ENCODE data around the gene PUS1.
"Not testable (repeated sequence)": the region's sequence is repeated elsewhere in the genome, so short reads cannot be mapped to it uniquely, and the experiment has no call there.

Gene PUS1

GRCh38 chr12:131965073-131965472 lies 36.0 kb downstream of the PUS1 start:
- FAIRE-seq: no peak

GRCh38 chr12:131971226-131971625 lies 42.1 kb downstream of the PUS1 start:
- no peak for FAIRE-seq

GRCh38 chr12:131975228-131975627 lies 46.2 kb downstream of the PUS1 start:
- FAIRE-seq: no peak

- no peak for FAIRE-seq
These were observed 50.5 kb downstream of the PUS1 start for GRCh38 chr12:131979606-131980005.

GRCh38 chr12:131980263-131980662 lies 51.2 kb downstream of the PUS1 start:
- FAIRE-seq: no peak

- FAIRE-seq: no peak
These were observed 52.3 kb downstream of the PUS1 start for GRCh38 chr12:131981388-131981787.

- FAIRE-seq: no peak
These were observed 53.0 kb downstream of the PUS1 start for GRCh38 chr12:131982041-131982440.

GRCh38 chr12:131983026-131983425 lies 54.0 kb downstream of the PUS1 start:
- no peak for FAIRE-seq

GRCh38 chr12:131983554-131983953 lies 54.5 kb downstream of the PUS1 start:
- FAIRE-seq: no peak

- no peak for FAIRE-seq
These were observed 55.3 kb downstream of the PUS1 start for GRCh38 chr12:131984334-131984733.

GRCh38 chr12:131985510-131985875 lies 56.4 kb downstream of the PUS1 start:
- not testable (repeated sequence) for FAIRE-seq

- no peak for FAIRE-seq
These were observed 57.3 kb downstream of the PUS1 start for GRCh38 chr12:131986361-131986760.

GRCh38 chr12:131986910-131987309 lies 57.8 kb downstream of the PUS1 start:
- no peak for FAIRE-seq

GRCh38 chr12:131987552-131987951 lies 58.5 kb downstream of the PUS1 start:
- no peak for FAIRE-seq

GRCh38 chr12:131988054-131988796 lies 59.1 kb downstream of the PUS1 start:
- FAIRE-seq: no peak

- FAIRE-seq: no peak
These were observed 59.9 kb downstream of the PUS1 start for GRCh38 chr12:131989021-131989420.

- no peak for FAIRE-seq
These were observed 61.2 kb downstream of the PUS1 start for GRCh38 chr12:131990066-131990979.

- no peak for FAIRE-seq
These were observed 61.9 kb downstream of the PUS1 start for GRCh38 chr12:131990980-131991305.

- FAIRE-seq: no peak
These were observed 62.8 kb downstream of the PUS1 start for GRCh38 chr12:131991816-131992430.

GRCh38 chr12:131994589-131994988 lies 65.5 kb downstream of the PUS1 start:
- FAIRE-seq: no peak

All from islet of Langerhans (tissue), 1 donor.